Kidney (tissue), 14 donors: ENCODE measurements around the gene SH3BP4. TPM values are rescaled to one million over a fixed set of nuclear protein-coding genes. Genes with fewer than 3 reads are reported as not detected.
A peak's percentile ranks its signal among the peaks of the same experiment; 100 is the strongest.

Experiments used
- DNase-seq, 5 donors: peaks; one replicate each; pipeline ENCODE4 v3.0.0-alpha.2; 2013 to 2020
- FAIRE-seq: peaks from 2 replicates; lab custom pipeline; 2012; peaks lifted over from hg19 to GRCh38; lab: Jason Lieb, UNC
- H3K27ac ChIP-seq, 2 donors: one replicate each; pipeline ENCODE4 v1.7.0; 2013; ENCODE audit warnings: low read depth in 2 of 2, low read length in 2 of 2, inconsistent platforms in 1 of 2
- H3K27me3 ChIP-seq: one replicate; pipeline ENCODE4 v1.7.1; 2013; ENCODE audit warnings: low read length, inconsistent platforms; ENCODE audit not compliant: control insufficient read depth, insufficient read depth
- H3K36me3 ChIP-seq, 3 donors: one replicate each; pipeline versions ENCODE4 v1.7.0 to v1.7.1; 2013; ENCODE audit warnings: low read length in 3 of 3, control low read depth in 1 of 3, inconsistent platforms in 1 of 3; ENCODE audit not compliant: insufficient read depth in 3 of 3, control insufficient read depth in 2 of 3
- H3K4me1 ChIP-seq, 3 donors: one replicate each; pipeline versions ENCODE4 v1.7.0 to v1.7.1; 2013; ENCODE audit warnings: low read length in 3 of 3, inconsistent platforms in 1 of 3, low read depth in 1 of 3; ENCODE audit not compliant: control insufficient read depth in 2 of 3, insufficient read depth in 2 of 3
- H3K4me3 ChIP-seq, 3 donors: one replicate each; pipeline versions ENCODE4 v1.7.0 to v1.8.1; 2013; ENCODE audit warnings: low read length in 3 of 3, control low read depth in 1 of 3, inconsistent platforms in 1 of 3
- H3K9ac ChIP-seq, 3 donors: one replicate each; pipeline versions ENCODE4 v1.7.0 to v1.7.1; 2013; ENCODE audit warnings: low read length in 3 of 3, control low read depth in 1 of 3, inconsistent platforms in 1 of 3
- H3K9me3 ChIP-seq, 3 donors: one replicate each; pipeline versions ENCODE4 v1.7.0 to v1.7.1; 2013; ENCODE audit warnings: low read length in 3 of 3, control low read depth in 1 of 3, inconsistent platforms in 1 of 3; ENCODE audit not compliant: control insufficient read depth in 2 of 3, insufficient read depth in 1 of 3
- intact Hi-C: fragments of 100-400 bp; cut with DNase I; formaldehyde crosslinking; loops from one replicate; pipeline ENCODE4 v1.11.1; 2022
- polyA plus RNA-seq: library from polyadenylated mRNA; stranded (reverse); fragments of 350-450 nt; fragmentation: Illumina TruSeq; extraction: RNeasy Lipid Tissue Mini Kit (QIAGEN cat#74804); gene quantifications from one replicate; pipeline ENCODE4 v1.2.3, GENCODE V29; 2014; ENCODE audit warnings: low read depth, low replicate concordance; ENCODE audit not compliant: insufficient read depth
- total RNA-seq: library from RNA; stranded (reverse); fragmentation: NEBNext Ultra II Directional; extraction: Animal tissue kit (Norgen Biotek cat#: 25700); gene quantifications from one replicate; pipeline ENCODE4 v1.2.1, GENCODE V29; 2021
- TF ChIP-seq, protein P1 (sequence below): IDR thresholded peaks from 3 replicates; pipeline ENCODE4 v1.5.1; 2012; ENCODE audit warnings: mild to moderate bottlenecking, moderate library complexity, borderline replicate concordance; ENCODE audit not compliant: insufficient read depth; ENCODE audit errors: extremely low read depth
- donor health status: control.
- donor health status: control.
- donor health status: control.
- donor health status: control.
- donor health status: control.
- donor health status: DM: yes; HTN: yes; CAD: no.
- donor health status: Normal renal cell carcinoma (clear cell type).

SH3BP4 gene
- total and polyA plus RNA-seq, 2 donors from 2014 or later = 20.0 to 52.9 TPM

DNA sequence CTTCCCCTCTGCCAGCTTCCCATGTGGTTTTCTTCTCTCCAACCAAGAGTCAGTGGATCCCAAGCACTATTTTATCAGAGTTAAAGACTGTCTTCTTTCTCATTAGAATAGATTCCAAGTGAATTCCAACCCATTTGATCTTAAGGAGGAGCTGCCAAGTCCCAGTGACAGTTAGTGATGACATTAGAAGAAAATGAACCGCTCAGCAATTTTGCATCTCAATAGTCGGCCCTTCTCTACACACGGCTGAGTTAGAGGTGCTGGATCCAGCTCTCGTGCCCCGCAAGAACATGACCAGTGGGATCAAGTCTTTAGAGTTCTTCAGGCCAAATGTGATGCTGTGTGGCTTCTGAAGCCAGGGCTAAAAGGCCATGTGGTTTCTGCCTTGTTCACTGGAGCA, 132.6 kb downstream of the SH3BP4 start:
- Histone ChIP-seq H3K27me3 (no peaks in the 10 kb centered on the region), H3K27ac (no peak overlapping the region), H3K9ac (no peak overlapping the region), H3K36me3 (no peaks in the 10 kb centered on the region), H3K4me1 (peaks cover 0 to 3% (median 0%) of the 10 kb centered on the region in 3 donors), H3K4me3 (no peak overlapping the region), H3K9me3 (peaks cover 0 to 4% (median 0%) of the 10 kb centered on the region in 3 donors)
- DNase-seq (peak in 1 of 5 donors; percentile 8), FAIRE-seq (no peak)
- intact Hi-C loops = no loop called here
- TF ChIP-seq, protein P1, sequence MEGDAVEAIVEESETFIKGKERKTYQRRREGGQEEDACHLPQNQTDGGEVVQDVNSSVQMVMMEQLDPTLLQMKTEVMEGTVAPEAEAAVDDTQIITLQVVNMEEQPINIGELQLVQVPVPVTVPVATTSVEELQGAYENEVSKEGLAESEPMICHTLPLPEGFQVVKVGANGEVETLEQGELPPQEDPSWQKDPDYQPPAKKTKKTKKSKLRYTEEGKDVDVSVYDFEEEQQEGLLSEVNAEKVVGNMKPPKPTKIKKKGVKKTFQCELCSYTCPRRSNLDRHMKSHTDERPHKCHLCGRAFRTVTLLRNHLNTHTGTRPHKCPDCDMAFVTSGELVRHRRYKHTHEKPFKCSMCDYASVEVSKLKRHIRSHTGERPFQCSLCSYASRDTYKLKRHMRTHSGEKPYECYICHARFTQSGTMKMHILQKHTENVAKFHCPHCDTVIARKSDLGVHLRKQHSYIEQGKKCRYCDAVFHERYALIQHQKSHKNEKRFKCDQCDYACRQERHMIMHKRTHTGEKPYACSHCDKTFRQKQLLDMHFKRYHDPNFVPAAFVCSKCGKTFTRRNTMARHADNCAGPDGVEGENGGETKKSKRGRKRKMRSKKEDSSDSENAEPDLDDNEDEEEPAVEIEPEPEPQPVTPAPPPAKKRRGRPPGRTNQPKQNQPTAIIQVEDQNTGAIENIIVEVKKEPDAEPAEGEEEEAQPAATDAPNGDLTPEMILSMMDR = no peak

DNA sequence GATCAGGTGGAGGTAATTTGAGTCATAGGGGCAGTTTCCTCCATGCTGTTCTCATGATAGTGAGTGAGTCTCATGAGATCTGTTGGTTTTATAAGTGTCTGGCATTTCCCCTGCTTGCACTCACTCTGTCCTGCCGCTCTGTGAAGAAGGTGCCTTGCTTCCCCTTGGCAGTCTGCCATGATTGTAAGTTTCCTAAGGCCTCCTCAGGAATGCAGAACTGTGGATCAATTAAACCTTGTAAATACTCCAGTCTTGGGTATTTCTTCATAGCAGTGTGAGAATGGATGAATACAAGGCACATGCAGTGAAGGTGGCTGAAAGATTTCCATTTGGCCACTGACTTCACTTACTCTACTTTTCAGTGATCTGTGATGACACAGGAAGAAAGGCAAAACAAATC, 133.7 kb downstream of the SH3BP4 start:
- no peaks in the 10 kb centered on the region for H3K36me3 ChIP-seq
- intact Hi-C loops = no loop called here
- no peak overlapping the region for H3K4me3 ChIP-seq
- H3K27me3 ChIP-seq = no peaks in the 10 kb centered on the region
- TF ChIP-seq, protein P1 = no peak
- H3K27ac ChIP-seq = no peak overlapping the region
- peaks cover 0 to 4% (median 0%) of the 10 kb centered on the region in 3 donors for H3K9me3 ChIP-seq
- no peak overlapping the region for H3K9ac ChIP-seq
- peaks cover 0 to 3% (median 0%) of the 10 kb centered on the region in 3 donors for H3K4me1 ChIP-seq
- DNase-seq (no peak), FAIRE-seq (no peak)

DNA sequence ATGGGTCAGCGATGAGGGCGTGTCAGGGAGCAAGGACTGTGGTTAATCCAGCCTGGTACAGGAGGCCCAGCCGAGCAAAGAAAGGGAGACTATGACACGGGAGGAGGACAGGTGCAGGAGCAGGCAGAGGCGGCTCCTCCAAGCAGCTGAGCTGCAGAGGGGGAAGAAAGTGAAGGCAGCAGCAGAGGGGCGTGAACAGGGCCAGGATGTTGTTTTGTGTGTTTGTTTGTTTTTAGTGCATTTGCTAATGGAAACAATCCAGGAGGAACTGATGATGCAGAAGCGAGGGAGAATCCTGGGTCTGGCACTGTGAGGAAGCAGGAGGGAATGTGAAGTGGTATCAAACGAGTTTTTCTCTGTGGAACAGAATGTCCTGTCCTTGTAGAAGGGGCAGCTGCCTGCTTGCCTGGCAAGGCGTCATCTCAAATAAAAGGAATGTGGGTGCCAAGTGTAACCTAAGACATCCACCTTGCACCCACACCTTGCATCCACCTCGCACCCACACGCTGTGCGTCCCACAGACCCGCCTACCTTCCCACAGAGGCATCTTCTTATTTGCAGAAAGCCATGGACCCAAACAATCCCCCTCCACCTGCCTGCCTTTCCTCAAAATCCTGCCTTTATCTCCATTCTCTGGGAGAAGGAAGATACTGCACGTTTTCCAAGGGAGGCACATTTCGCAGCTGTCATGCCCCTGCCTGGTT, 134.8 kb downstream of the SH3BP4 start:
- TF ChIP-seq, protein P1 = no peak
- Histone ChIP-seq H3K4me1 (peaks cover 0 to 3% (median 0%) of the 10 kb centered on the region in 3 donors), H3K9me3 (peaks cover 0 to 4% (median 0%) of the 10 kb centered on the region in 3 donors), H3K27me3 (no peaks in the 10 kb centered on the region), H3K9ac (no peak overlapping the region), H3K36me3 (no peaks in the 10 kb centered on the region), H3K4me3 (no peak overlapping the region), H3K27ac (no peak overlapping the region)
- FAIRE-seq (no peak), DNase-seq (no peak)
- intact Hi-C loops = no loop called here
